GM18498 (cell line): ENCODE measurements around the gene TSC22D1.
"Not testable (repeated sequence)": the region's sequence is repeated elsewhere in the genome, so short reads cannot be mapped to it uniquely, and the experiment has no call there.

Experiments
- ATAC-seq: cut with Tn5 transposase; IDR thresholded peaks from one replicate; pipeline ENCODE4 v1.9.1; 2021; ENCODE audit warnings: mild to moderate bottlenecking, moderate library complexity; ENCODE audit not compliant: unreplicated experiment

TSC22D1 gene

DNA sequence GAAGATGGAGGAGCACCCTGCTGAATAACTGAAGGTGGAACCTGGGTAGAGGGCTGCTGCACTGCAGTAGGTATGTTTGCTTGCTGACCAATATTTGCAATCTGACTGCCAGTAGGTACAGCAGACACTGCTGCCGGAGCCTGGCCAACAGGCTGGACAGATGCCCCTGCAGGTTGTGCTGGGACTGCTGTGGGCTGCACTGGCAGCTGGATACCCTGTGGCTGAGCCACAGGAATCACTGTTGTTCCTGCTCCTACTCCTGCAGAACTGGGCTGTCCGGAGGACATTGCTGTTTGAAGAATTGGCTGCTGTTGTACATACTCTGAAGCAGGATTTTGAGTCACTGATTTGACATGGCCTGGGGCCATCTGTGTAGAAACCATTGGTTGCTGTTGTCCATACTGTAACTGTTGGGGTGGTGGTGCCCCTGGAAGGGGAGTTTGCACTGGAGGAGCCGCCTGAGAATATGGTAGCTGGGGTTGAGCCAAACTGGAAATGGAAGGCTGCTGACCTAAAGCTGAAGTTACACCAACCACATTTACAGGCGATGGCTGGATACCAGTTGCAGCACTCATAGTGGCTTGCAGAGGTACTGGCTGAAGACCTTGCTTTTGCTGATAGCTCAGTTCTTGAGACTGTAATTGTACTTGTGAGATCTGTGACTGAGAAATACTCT is 2.2 kb downstream of the TSC22D1 start:
- ATAC-seq = no peak

GRCh38 chr13:44573071-44573470 is 3.1 kb downstream of the TSC22D1 start:
- ATAC-seq = no peak

GRCh38 chr13:44566601-44567000 is 9.5 kb downstream of the TSC22D1 start:
- no peak for ATAC-seq

DNA sequence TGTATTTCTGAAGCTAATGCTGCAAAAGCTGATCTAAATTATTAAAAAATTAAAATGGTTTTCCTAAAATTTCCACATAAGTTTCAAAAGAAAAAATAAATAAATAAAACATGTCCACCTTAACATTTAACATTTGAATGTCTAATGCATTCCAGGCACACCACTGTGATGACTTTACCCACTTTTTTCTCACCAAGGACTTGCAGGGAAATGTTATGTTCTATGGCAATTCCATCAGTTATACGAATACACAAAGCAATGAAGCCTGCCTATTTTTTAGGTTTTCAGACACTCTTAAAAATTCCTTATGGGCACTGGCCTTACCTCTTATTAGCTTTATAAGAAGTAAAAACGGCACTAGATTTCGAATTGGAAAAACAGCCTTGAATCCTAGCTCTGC is 10.2 kb downstream of the TSC22D1 start:
- ATAC-seq = no peak

DNA sequence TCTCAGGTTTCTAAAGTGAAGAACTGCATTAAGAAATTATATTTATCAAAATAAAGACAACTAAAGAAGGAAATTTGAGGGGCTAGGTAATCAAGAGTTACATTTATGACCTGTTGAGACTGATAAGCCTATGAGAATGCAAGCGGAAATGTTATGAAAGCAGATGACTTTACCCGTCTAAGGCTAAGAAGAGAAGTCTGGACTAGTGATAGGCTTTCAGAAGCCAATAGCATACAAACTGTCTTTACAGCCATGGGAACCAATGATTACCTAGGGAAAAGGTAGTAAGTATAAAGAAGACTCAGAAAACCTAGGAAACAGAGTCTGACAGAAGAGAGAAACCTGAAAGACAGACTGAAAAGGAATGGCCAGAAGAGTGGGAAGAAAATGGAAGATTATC is 11.2 kb downstream of the TSC22D1 start:
- ATAC-seq = no peak

DNA sequence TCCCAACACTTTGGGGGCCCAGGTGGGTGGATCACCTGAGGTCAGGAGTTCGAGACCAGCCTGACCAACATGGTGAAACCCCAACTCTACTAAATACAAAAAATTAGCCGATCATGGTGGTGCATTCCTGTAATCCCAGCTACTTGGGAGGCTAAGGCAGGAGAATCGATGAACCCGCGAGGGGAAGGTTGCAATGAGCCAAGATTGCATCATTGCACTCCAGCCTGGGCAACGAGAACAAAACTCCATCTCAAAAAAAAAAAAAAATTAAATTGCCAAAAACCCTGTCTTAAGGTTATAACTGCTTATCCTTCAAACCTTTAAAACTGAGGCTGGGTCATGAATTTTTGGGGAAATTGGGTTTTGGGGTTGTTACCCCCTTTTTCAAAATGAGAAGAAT is 13.3 kb downstream of the TSC22D1 start:
- ATAC-seq = not testable (repeated sequence)

DNA sequence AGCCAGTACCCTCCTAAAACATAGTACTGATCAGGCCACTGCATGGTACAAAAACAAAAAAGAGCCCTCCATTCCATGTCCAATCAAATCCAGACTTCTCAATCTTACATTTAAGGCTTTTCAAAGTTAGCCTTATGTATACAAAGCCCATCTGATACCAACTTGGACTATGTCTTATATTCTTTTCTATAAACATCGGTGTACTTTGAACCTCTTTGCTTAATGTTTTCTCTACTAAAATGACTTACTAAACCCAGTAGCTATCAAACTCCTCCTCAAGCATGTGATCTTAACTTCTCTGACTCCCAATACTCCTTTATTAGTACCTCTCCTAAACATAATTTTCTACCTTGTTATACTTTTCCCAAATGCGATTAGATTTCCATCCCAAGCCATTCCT is 14.8 kb downstream of the TSC22D1 start:
- no peak for ATAC-seq

GRCh38 chr13:44557986-44558385 is 18.1 kb downstream of the TSC22D1 start:
- no peak for ATAC-seq

- no peak for ATAC-seq
These were observed 20.9 kb downstream of the TSC22D1 start for GRCh38 chr13:44555207-44555606.

DNA sequence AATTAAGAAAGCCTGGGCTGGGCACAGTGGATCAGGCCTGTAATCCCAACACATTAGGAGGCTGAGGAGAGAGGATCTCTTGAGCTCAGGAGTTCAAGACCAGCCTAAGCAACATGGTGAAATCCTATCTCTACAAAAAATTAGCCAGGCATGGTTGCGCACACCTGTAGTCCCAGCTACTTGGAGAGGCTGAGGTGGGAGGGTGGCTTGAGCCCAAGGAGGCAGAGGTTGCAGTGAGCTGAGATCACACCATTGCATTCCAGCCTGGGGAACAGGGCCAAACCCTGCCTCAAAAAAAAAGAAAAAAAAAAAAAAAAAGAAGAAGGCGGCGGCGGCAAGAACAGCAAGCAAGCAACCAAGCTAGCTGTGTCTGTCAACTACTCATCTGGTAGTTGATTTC is 26.7 kb downstream of the TSC22D1 start:
- no peak for ATAC-seq

DNA sequence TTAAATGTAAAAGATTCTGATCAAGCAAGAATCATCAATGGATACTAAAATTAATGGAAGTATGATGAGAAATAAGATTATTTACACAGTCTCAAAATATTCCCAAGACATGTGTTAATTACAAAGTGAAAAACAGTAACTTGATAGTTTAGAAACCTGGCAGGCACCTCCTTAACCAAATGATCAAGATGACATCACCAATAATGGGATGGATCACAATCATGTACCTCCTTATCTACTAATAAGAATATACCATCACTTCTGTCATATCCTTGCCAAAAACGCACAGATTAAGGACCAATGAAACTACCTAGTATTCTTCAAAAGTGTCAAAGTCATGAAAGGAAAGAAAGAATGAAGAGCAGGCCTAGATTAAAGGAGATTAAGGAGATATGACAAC is 30.0 kb downstream of the TSC22D1 start:
- ATAC-seq = no peak

GRCh38 chr13:44543369-44543768 is 32.8 kb downstream of the TSC22D1 start:
- no peak for ATAC-seq

DNA sequence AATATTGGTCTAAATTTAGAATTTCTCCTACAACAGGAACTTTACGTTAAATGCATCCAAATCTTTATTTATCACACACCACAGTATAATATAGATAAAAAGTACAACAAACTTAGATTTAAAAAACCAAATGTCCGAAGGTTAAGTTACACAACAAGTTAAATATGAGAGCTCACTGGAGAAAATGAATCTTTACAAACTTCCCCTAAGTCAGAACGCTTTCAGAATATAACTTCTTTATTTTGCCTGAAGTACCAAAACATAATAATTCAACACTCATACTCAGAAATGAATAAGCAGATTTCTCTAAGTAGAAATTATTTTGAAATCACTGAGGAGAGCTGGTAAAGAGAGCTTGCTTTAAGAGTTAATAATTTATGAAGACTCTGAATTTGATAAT is 33.8 kb downstream of the TSC22D1 start:
- ATAC-seq = no peak

DNA sequence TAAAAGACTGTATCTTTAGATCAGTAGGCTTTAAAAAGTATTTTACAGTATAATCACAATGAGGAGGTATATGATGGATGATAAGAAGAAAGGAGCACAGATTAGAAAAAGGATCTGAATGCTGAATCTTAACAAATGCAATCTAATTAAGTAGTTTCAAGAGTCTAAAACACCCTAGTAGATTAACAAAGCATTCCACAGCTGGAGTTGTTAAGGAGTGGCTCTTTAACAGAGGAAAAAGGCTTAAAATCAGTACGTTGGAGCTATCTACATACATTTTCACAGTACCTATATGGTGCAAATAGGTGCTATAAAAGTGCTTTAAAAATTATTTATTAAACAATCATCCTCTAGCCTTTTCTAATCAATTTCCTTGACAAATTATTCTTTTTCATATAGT is 34.5 kb downstream of the TSC22D1 start:
- ATAC-seq = no peak

DNA sequence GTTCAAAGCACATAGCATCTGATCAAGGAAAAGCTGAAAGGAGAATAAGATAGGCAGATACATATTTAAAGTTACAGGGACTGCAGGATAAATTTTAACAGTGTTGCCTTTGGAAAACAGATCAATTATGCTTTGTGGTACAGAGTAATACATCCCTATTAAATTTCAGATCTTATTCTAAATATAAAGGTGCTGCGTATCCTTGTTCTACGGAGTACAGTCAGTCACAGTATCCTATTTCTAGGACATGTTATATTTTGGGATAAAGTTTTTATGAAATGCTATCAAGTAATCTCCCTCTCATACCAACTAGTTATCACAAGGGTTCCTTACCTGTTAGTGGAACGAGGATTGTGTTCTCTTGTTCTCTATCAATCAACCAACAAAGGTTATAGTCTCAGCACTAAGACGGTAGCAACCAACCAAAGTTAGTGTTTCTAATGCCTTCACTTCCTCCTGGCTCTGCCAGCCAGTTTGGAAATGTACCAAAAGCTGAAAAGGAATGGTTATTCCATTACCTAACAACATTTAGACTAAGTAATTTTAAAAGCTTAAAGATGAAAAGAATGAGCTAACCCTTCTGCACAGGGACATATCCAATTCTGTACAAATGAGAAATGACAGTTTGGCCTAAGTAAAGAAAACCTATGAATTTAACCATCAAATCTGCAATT is 35.2 kb downstream of the TSC22D1 start:
- no peak for ATAC-seq

GRCh38 chr13:44537248-44537647 is 38.9 kb downstream of the TSC22D1 start:
- no peak for ATAC-seq

DNA sequence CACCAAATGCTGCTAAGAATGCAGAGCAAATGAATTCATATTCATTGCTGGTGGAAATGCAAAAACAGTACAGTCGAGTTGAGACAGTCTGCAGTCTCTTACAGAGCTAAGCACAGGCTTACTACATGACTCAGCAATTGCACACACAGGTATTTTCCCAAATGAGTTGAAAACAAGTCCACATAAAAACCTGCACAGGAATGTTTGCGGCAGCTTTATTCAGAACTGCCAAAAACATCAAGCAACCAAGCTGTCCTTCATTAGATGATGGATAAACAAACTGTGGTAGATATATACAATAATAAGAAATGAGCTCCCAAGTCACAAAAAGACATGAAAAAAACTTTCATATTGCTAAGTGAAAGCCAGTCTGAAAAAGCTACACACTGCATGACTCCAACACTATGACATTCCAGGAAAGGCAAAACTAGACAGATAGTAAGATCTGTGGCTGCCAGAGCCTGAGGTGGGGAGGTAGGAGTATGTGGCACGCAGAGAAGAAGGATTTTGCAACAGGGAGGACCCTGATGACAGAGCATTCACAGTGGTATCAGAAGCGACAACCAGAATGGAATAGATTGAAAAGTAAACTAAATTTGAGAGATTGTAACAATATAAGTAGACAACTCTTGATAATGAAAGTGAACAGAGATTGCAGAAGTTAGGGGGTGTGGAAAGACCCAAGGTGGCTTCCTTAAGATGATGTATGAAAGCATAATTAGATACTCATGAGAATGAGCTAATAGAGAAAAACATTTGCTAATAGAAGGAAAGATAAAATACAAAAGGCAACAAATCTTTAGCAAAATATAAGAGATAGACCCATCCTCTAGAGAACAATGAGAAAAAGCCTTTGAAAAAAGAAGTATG is 52.7 kb downstream of the TSC22D1 start:
- no peak for ATAC-seq

GRCh38 chr13:44519642-44520041 is 56.5 kb downstream of the TSC22D1 start:
- no peak for ATAC-seq

DNA sequence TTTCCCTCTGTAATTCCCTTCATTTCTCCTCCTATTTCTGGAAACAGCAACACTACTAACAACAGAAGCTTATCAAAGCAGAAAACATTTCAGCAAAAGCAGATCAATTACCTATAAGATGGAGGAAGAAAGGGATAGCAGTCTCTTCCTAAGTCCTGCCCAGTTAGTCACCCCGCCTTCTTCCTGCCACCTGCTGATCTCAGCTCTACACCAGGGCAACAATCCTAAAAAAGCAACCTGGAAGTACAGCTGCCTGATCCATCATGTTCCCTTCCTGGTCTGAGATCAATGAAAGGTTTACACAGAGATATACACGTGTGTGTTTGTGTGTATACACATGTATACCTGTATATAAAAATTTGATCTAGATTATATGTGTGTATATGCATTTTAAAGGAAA is 59.4 kb downstream of the TSC22D1 start:
- ATAC-seq = no peak

- ATAC-seq = no peak
These were observed 61.9 kb downstream of the TSC22D1 start for GRCh38 chr13:44514278-44514677.

DNA sequence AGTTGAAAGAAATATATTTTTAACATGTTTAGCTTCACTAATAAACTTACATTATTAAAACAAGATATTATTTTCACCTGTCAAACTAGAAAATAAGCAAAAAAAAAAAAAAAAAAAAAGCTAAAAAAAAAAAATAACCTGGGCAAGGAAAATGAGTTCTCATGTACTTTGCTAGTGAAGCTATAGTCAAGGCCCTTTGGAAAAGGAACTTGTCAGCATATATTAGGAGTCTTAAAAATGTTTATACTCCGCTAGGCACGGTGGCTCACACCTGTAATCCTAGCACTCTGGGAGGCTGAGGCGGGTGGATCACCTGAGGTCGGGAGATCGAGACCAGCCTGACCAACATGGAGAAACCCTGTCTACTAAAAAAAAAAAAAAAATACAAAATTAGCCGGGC is 66.3 kb downstream of the TSC22D1 start:
- not testable (repeated sequence) for ATAC-seq

GRCh38 chr13:44508562-44509077 is 67.5 kb downstream of the TSC22D1 start:
- no peak for ATAC-seq
